GM23338 (cell line): ENCODE measurements around the gene BRICD5. TPM values are rescaled to one million over a fixed set of nuclear protein-coding genes. Genes with fewer than 3 reads are reported as not detected.

ENCODE experiments used
- ATAC-seq: fragments of 200-7000 bp; cut with Tn5 transposase; 3 replicates; pipeline ENCODE4 v1.9.1; 2020
- DNase-seq: peaks from one replicate; pipeline ENCODE4 v3.0.0-alpha.2; 2015; ENCODE audit warnings: low spot score
- H2AFZ ChIP-seq: fragments of 200-600 bp; sonication (generic); 2 replicates; pipeline ENCODE4 v1.8.0; 2016; ENCODE audit warnings: antibody characterized with exemption, mild to moderate bottlenecking, moderate library complexity
- H3F3A ChIP-seq: fragments of 200-600 bp; sonication (generic); replicated peaks from 2 replicates; pipeline ENCODE4 v1.8.0; 2017; ENCODE audit warnings: antibody characterized with exemption, mixed run types, low read depth
- H3K27ac ChIP-seq: fragments of 200-600 bp; sonication (generic); 2 replicates; pipeline ENCODE4 v1.6.1; 2016; ENCODE audit warnings: low read depth
- H3K27me3 ChIP-seq: fragments of 200-600 bp; sonication (generic); 2 replicates; pipeline ENCODE4 v1.8.0; 2016; ENCODE audit warnings: mild to moderate bottlenecking, mixed run types, moderate library complexity; ENCODE audit not compliant: insufficient read depth
- H3K36me3 ChIP-seq: fragments of 200-600 bp; sonication (generic); 2 replicates; pipeline ENCODE4 v1.8.0; 2016; ENCODE audit warnings: mild to moderate bottlenecking; ENCODE audit not compliant: insufficient read depth
- H3K4me1 ChIP-seq: fragments of 200-600 bp; sonication (generic); 2 replicates; pipeline ENCODE4 v1.8.0; 2016; ENCODE audit warnings: mild to moderate bottlenecking, moderate library complexity; ENCODE audit not compliant: insufficient read depth
- H3K4me2 ChIP-seq: fragments of 200-600 bp; sonication (generic); 2 replicates; pipeline ENCODE4 v1.7.1; 2017; ENCODE audit warnings: mixed run types
- H3K4me3 ChIP-seq: fragments of 200-600 bp; sonication (generic); 2 replicates; pipeline ENCODE4 v1.6.1; 2016; ENCODE audit warnings: mixed run types
- H3K79me2 ChIP-seq: fragments of 200-600 bp; sonication (generic); replicated peaks from 2 replicates; pipeline ENCODE4 v1.8.0; 2017; ENCODE audit warnings: mild to moderate bottlenecking; ENCODE audit not compliant: insufficient read depth
- H3K9me2 ChIP-seq: fragments of 200-600 bp; sonication (generic); 2 replicates; pipeline ENCODE4 v1.8.0; 2017; ENCODE audit not compliant: insufficient read depth
- H4K20me1 ChIP-seq: fragments of 200-600 bp; sonication (generic); replicated peaks from 2 replicates; pipeline ENCODE4 v1.8.0; 2017; ENCODE audit warnings: mild to moderate bottlenecking; ENCODE audit not compliant: insufficient read depth
- H3K27ac Mint-ChIP-seq: 2 replicates; pipeline ENCODE4 v1.8.0; 2020; ENCODE audit warnings: inconsistent platforms, mild to moderate bottlenecking, moderate library complexity, mixed read lengths
- H3K27me3 Mint-ChIP-seq: 3 replicates; pipeline ENCODE4 v1.8.0; 2022; ENCODE audit warnings: low read depth, mild to moderate bottlenecking, moderate library complexity, mixed read lengths, inconsistent platforms; ENCODE audit not compliant: insufficient read depth, poor library complexity
- H3K36me3 Mint-ChIP-seq: 3 replicates; pipeline ENCODE4 v1.8.0; 2021; ENCODE audit warnings: low read depth, mild to moderate bottlenecking, inconsistent platforms, moderate library complexity, mixed read lengths
- H3K4me1 Mint-ChIP-seq: 3 replicates; pipeline ENCODE4 v1.8.0; 2020; ENCODE audit warnings: mild to moderate bottlenecking, inconsistent platforms, mixed read lengths
- H3K4me3 Mint-ChIP-seq: 3 replicates; pipeline ENCODE4 v1.8.0; 2021; ENCODE audit warnings: moderate library complexity, mild to moderate bottlenecking, inconsistent platforms, mixed read lengths
- H3K9me3 Mint-ChIP-seq: 3 replicates; pipeline ENCODE4 v1.8.0; 2020; ENCODE audit warnings: moderate library complexity, mild to moderate bottlenecking, inconsistent platforms, mixed read lengths
- CREB1 ChIP-seq: fragments of 250-450 bp; sonication (Bioruptor Pico); IDR thresholded peaks from 2 replicates; pipeline ENCODE4 v1.5.0; 2020; ENCODE audit warnings: low read depth, mild to moderate bottlenecking, moderate library complexity
- ETS1 ChIP-seq: IDR thresholded peaks from 2 replicates; pipeline ENCODE4 v1.6.1; 2016; ENCODE audit warnings: antibody characterized with exemption
- EZH2 ChIP-seq: fragments of 200-600 bp; sonication (generic); IDR thresholded peaks from one replicate; pipeline ENCODE4 v1.8.0; 2017; ENCODE audit warnings: antibody characterized with exemption, mild to moderate bottlenecking, low read depth; ENCODE audit not compliant: unreplicated experiment
- EZH2phosphoT487 ChIP-seq: fragments of 200-600 bp; sonication (generic); IDR thresholded peaks from one replicate; pipeline ENCODE4 v1.8.1; 2018; ENCODE audit warnings: antibody characterized with exemption; ENCODE audit not compliant: unreplicated experiment
- JUNB ChIP-seq: IDR thresholded peaks from one replicate; pipeline ENCODE4 v1.6.1; 2016; ENCODE audit warnings: antibody characterized with exemption; ENCODE audit not compliant: unreplicated experiment
- NANOG ChIP-seq: IDR thresholded peaks from 2 replicates; pipeline ENCODE4 v1.6.1; 2016; ENCODE audit warnings: antibody characterized with exemption, borderline replicate concordance
- POLR2AphosphoS5 ChIP-seq: IDR thresholded peaks from 2 replicates; pipeline ENCODE4 v1.6.1; 2016; ENCODE audit warnings: antibody characterized with exemption, low read depth
- STAT1 ChIP-seq: IDR thresholded peaks from one replicate; pipeline ENCODE4 v1.6.1; 2016; ENCODE audit warnings: antibody characterized with exemption; ENCODE audit not compliant: unreplicated experiment
- ZNF331 ChIP-seq: fragments of 250-450 bp; sonication (Bioruptor Pico); IDR thresholded peaks from 2 replicates; pipeline ENCODE4 v1.5.0; 2020; ENCODE audit warnings: low read depth, mild to moderate bottlenecking, moderate library complexity
- polyA plus RNA-seq: library from polyadenylated mRNA; unstranded; fragments of >200 nt; fragmentation: Nextera tagmentation; extraction: Ambion mirVana; gene quantifications from 2 replicates; pipeline ENCODE4 v1.2.1, GENCODE V29; 2016
- total RNA-seq: library from RNA; depleted of rRNA; stranded (reverse); fragments of >200 nt; shearing (Covaris generic); gene quantifications from 2 replicates; pipeline ENCODE4 v1.2.3, GENCODE V29; 2014
- TF ChIP-seq, protein P1 (sequence below): fragments of 250-450 bp; sonication (Bioruptor Pico); IDR thresholded peaks from 2 replicates; pipeline ENCODE4 v1.5.0; 2020; ENCODE audit warnings: mild to moderate bottlenecking, moderate library complexity
- TF ChIP-seq, protein P2 (sequence below), 2 experiments: fragments of 200-600 bp in 1 of 2; sonication (generic) in 1 of 2; conservative IDR thresholded peaks; 2 replicates each; pipeline versions ENCODE4 v1.5.1 to v1.6.1; 2016 to 2017; ENCODE audit warnings: antibody characterized with exemption in 2 of 2, low read depth in 2 of 2, mild to moderate bottlenecking in 2 of 2, moderate library complexity in 1 of 2

BRICD5 gene
- total and polyA plus RNA-seq, 2 experiments from 2014 or later, result 5.3 to 6.3 TPM

DNA sequence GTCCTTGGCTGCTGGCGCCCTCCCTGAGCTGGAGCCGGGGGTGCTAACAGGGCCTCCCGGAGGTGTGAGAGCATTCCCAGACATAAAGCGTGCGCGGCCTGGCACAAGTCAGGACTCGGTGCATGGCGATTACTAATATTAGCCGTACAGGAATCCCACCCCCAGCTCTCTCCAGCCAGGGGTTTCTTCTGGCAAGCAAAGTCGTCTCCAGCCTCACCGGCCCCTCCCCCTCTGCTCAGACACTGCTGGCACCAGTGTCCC is 19.3 kb downstream of the BRICD5 start (continued):
- TF ChIP-seq EZH2phosphoT487, result no peak
- TF ChIP-seq, protein P1, sequence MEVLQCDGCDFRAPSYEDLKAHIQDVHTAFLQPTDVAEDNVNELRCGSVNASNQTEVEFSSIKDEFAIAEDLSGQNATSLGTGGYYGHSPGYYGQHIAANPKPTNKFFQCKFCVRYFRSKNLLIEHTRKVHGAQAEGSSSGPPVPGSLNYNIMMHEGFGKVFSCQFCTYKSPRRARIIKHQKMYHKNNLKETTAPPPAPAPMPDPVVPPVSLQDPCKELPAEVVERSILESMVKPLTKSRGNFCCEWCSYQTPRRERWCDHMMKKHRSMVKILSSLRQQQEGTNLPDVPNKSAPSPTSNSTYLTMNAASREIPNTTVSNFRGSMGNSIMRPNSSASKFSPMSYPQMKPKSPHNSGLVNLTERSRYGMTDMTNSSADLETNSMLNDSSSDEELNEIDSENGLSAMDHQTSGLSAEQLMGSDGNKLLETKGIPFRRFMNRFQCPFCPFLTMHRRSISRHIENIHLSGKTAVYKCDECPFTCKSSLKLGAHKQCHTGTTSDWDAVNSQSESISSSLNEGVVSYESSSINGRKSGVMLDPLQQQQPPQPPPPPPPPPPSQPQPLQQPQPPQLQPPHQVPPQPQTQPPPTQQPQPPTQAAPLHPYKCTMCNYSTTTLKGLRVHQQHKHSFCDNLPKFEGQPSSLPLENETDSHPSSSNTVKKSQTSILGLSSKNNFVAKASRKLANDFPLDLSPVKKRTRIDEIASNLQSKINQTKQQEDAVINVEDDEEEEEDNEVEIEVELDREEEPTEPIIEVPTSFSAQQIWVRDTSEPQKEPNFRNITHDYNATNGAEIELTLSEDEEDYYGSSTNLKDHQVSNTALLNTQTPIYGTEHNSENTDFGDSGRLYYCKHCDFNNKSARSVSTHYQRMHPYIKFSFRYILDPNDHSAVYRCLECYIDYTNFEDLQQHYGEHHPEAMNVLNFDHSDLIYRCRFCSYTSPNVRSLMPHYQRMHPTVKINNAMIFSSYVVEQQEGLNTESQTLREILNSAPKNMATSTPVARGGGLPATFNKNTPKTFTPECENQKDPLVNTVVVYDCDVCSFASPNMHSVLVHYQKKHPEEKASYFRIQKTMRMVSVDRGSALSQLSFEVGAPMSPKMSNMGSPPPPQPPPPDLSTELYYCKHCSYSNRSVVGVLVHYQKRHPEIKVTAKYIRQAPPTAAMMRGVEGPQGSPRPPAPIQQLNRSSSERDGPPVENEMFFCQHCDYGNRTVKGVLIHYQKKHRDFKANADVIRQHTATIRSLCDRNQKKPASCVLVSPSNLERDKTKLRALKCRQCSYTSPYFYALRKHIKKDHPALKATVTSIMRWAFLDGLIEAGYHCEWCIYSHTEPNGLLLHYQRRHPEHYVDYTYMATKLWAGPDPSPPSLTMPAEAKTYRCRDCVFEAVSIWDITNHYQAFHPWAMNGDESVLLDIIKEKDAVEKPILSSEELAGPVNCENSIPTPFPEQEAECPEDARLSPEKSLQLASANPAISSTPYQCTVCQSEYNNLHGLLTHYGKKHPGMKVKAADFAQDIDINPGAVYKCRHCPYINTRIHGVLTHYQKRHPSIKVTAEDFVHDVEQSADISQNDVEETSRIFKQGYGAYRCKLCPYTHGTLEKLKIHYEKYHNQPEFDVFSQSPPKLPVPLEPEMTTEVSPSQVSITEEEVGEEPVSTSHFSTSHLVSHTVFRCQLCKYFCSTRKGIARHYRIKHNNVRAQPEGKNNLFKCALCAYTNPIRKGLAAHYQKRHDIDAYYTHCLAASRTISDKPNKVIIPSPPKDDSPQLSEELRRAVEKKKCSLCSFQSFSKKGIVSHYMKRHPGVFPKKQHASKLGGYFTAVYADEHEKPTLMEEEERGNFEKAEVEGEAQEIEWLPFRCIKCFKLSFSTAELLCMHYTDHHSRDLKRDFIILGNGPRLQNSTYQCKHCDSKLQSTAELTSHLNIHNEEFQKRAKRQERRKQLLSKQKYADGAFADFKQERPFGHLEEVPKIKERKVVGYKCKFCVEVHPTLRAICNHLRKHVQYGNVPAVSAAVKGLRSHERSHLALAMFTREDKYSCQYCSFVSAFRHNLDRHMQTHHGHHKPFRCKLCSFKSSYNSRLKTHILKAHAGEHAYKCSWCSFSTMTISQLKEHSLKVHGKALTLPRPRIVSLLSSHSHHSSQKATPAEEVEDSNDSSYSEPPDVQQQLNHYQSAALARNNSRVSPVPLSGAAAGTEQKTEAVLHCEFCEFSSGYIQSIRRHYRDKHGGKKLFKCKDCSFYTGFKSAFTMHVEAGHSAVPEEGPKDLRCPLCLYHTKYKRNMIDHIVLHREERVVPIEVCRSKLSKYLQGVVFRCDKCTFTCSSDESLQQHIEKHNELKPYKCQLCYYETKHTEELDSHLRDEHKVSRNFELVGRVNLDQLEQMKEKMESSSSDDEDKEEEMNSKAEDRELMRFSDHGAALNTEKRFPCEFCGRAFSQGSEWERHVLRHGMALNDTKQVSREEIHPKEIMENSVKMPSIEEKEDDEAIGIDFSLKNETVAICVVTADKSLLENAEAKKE (CRISPR knock-in tag), result no peak
- TF ChIP-seq STAT1, result no peak
- TF ChIP-seq CREB1 (CRISPR knock-in tag), result no peak
- no peak for TF ChIP-seq POLR2AphosphoS5
- no peak for TF ChIP-seq ZNF331 (CRISPR knock-in tag)
- no peak for TF ChIP-seq JUNB

DNA sequence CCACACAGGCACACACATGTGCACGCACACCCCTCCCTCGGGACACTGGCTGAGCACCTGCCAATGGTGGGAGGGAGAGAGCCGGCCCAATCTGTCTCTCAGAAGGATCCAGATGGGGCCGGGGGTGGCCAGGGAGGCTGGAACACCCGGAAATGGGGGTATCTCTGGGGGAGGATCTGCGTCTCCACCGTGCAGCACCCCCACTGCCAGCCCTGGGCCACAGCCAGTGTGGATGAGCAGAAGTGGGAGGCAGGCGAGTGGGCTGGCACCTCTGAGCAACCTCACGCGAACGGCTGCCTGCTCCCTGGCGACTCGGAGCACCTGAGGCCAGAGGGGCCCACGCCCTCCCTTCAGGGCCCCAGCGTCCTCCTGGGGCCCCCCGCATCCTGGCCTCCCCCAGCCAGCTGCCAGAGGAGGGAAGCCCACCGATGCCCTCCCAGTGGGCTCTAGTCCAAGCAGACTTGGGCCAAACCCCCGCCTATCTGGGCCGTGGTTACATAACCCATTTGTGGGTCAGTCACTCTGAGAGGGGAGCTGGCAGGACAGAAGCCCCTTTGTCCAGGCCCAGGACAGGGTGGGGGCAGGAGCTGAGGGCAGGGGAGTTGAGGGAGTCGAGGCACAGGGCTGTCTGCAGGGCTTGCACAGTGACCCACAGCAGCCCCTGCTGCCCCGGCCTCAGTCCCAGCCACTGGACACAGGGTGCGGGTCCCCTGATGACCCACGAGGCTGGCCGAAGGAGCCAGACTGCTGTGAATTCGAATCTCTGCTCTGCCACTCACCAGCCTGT is 19.8 kb downstream of the BRICD5 start:
- Histone ChIP-seq H3K4me1 (no peaks in the 10 kb centered on the region; the same call in 1 of the 2 replicates), H3K36me3 (no peaks in the 10 kb centered on the region), H4K20me1 (no peaks in the 10 kb centered on the region), H3K9me2 (no peaks in the 10 kb centered on the region), H2AFZ (no peak overlapping the region), H3K4me2 (no peak overlapping the region), H3K27me3 (peaks cover 10% of the 10 kb centered on the region), H3K27ac (no peak overlapping the region), H3K79me2 (no peaks in the 10 kb centered on the region), H3F3A (0 out of 2 replicates have a peak, but pooled peaks cover 2% of the 10 kb centered on the region), H3K4me3 (no peak overlapping the region)
- no peaks in the 10 kb centered on the region for H3K36me3 Mint-ChIP-seq
- H3K4me3 Mint-ChIP-seq, result no peak overlapping the region
- peaks cover 9% of the 10 kb centered on the region for H3K27me3 Mint-ChIP-seq
- no peak for ATAC-seq
- H3K27ac Mint-ChIP-seq, result no peak overlapping the region
- no peaks in the 10 kb centered on the region for H3K4me1 Mint-ChIP-seq
- no peaks in the 10 kb centered on the region for H3K9me3 Mint-ChIP-seq
- no peak for DNase-seq
- TF ChIP-seq POLR2AphosphoS5 (no peak), NANOG (no peak), CREB1 (CRISPR knock-in tag) (no peak), EZH2phosphoT487 (no peak), ETS1 (no peak), EZH2 (no peak)
- TF ChIP-seq, protein P2, sequence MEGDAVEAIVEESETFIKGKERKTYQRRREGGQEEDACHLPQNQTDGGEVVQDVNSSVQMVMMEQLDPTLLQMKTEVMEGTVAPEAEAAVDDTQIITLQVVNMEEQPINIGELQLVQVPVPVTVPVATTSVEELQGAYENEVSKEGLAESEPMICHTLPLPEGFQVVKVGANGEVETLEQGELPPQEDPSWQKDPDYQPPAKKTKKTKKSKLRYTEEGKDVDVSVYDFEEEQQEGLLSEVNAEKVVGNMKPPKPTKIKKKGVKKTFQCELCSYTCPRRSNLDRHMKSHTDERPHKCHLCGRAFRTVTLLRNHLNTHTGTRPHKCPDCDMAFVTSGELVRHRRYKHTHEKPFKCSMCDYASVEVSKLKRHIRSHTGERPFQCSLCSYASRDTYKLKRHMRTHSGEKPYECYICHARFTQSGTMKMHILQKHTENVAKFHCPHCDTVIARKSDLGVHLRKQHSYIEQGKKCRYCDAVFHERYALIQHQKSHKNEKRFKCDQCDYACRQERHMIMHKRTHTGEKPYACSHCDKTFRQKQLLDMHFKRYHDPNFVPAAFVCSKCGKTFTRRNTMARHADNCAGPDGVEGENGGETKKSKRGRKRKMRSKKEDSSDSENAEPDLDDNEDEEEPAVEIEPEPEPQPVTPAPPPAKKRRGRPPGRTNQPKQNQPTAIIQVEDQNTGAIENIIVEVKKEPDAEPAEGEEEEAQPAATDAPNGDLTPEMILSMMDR (conservative IDR thresholded peaks at IDR 0.05; ENCODE audit: low read depth in 2 of 2), result no peak
